GM12875 (cell line): Measurements from ENCODE around the gene MAP2K6.

Experiments used
- H3K4me3 ChIP-seq: one replicate; pipeline ENCODE4 v1.5.1; 2011; ENCODE audit warnings: low read depth, low read length, control low read depth
- TF ChIP-seq, protein P1 (sequence below): IDR thresholded peaks from 2 replicates; pipeline ENCODE4 v1.5.1; 2011; ENCODE audit warnings: low read depth, mild to moderate bottlenecking, control low read depth, inconsistent platforms, low read length, moderate library complexity, borderline replicate concordance; ENCODE audit not compliant: insufficient read depth

MAP2K6 gene

DNA sequence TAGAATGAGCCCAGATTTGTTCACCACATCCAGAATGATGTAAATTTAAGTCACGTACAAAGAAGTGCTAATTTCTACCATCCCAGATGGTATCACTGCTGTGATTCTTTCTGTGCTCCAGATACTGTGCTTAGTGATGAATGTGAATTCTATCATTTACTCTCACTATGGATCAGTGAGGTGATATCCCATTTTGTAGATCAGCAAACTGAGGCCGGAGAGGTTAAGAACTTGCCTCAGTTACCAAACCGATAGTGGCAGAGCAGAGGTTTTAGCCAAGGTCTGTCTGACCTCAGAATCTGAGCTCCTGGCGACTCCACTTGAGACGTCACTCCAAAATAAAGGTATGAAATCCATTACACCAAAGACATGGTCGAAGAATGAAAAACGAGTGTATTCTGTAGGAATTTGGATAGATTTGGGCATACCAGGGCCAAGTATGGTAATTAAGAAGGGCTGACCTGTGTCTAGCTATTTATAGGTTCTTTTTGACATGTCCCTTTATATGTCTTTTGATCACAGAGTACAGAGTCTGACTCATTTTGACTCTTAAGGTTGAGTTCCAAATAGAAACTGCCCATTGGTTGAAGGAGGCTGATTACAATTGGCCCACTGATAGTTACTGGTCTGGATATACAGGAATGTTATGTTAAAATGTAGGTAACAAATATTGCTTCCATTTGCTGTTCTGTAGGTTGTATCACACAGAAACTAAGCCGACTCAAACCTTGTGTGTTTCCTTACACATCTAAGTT is 10.0 kb downstream of the MAP2K6 start:
- H3K4me3 ChIP-seq = no peak overlapping the region
- TF ChIP-seq, protein P1, sequence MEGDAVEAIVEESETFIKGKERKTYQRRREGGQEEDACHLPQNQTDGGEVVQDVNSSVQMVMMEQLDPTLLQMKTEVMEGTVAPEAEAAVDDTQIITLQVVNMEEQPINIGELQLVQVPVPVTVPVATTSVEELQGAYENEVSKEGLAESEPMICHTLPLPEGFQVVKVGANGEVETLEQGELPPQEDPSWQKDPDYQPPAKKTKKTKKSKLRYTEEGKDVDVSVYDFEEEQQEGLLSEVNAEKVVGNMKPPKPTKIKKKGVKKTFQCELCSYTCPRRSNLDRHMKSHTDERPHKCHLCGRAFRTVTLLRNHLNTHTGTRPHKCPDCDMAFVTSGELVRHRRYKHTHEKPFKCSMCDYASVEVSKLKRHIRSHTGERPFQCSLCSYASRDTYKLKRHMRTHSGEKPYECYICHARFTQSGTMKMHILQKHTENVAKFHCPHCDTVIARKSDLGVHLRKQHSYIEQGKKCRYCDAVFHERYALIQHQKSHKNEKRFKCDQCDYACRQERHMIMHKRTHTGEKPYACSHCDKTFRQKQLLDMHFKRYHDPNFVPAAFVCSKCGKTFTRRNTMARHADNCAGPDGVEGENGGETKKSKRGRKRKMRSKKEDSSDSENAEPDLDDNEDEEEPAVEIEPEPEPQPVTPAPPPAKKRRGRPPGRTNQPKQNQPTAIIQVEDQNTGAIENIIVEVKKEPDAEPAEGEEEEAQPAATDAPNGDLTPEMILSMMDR = no peak

DNA sequence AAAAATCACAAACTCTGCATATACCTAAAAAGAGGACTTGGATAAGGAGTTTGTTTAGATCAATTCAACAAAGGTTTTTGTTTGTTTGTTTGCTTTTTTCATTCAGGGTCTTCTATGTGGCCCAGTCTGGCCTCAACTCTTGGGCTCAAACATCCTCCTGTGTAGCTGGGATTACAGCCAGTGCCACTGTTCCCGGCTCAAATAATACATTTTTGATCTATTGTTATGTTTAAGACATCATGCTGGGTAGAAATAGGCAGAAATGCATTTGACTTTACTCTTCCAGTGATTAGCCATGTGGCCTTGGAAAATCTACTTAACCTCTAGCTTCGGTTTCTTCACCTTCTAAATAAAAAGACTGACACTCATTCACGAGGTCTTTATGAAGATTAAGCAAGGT is 11.5 kb downstream of the MAP2K6 start:
- no peak overlapping the region for H3K4me3 ChIP-seq
- TF ChIP-seq, protein P1 = no peak

GRCh38 chr17:69427486-69428197 is 13.1 kb downstream of the MAP2K6 start:
- TF ChIP-seq, protein P1 = no peak
- no peak overlapping the region for H3K4me3 ChIP-seq

- TF ChIP-seq, protein P1 = no peak
Observed at GRCh38 chr17:69428252-69428980, 13.9 kb downstream of the MAP2K6 start.

GRCh38 chr17:69430488-69430887 is 16.0 kb downstream of the MAP2K6 start:
- no peak overlapping the region for H3K4me3 ChIP-seq
- TF ChIP-seq, protein P1 = no peak

More at GRCh38 chr17:69428252-69428980, 13.9 kb downstream of the MAP2K6 start:
- no peak overlapping the region for H3K4me3 ChIP-seq

- TF ChIP-seq, protein P1 = no peak
Observed at GRCh38 chr17:69431835-69432234, 17.3 kb downstream of the MAP2K6 start.

More at GRCh38 chr17:69431835-69432234, 17.3 kb downstream of the MAP2K6 start:
- H3K4me3 ChIP-seq = no peak overlapping the region
